HG03175 (cell line): Measurements from ENCODE around the gene DMD.

Experiments used
- ATAC-seq: cut with Tn5 transposase; IDR thresholded peaks from one replicate; pipeline ENCODE4 v1.9.1; 2021; ENCODE audit warnings: mild to moderate bottlenecking, moderate library complexity; ENCODE audit not compliant: unreplicated experiment

Gene DMD

DNA sequence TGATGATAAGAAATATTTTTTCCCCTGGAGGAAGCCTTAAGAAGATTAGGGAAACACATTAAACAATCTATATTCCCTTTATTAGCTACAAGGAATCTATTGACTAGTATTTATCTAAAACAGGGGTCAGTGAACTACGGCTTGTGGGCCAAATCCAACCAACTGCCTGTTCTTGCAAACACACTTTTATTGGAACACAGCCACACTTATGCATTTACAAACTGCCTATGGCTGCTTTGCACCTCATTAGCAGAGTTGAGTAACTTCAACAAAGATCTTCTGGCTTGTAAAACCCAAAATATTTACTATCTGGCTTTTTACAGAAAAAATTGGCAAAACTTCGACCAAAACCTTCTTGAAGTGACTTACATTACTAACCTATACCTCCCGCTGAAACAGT lies 1405.6 kb downstream of the DMD start:
- no peak for ATAC-seq

DNA sequence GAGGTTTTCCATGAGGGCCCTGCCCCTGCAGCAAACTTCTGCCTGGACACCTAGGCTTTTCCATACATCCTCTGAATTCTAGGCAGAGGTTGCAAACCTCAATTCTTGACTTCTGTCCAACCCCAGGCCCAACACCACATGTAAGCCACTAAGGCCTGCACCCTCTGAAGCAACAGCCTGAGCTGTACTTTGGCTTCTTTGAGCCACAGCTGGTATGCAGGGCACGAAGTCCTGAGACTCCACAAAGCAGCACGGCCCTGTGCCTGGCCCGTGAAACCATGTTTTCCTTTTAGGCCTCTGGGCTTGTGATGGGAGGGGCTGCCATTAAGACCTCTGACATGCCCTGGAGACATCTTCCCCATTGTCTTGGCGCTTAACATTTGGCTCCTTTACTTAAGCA lies 1411.1 kb downstream of the DMD start:
- no peak for ATAC-seq

DNA sequence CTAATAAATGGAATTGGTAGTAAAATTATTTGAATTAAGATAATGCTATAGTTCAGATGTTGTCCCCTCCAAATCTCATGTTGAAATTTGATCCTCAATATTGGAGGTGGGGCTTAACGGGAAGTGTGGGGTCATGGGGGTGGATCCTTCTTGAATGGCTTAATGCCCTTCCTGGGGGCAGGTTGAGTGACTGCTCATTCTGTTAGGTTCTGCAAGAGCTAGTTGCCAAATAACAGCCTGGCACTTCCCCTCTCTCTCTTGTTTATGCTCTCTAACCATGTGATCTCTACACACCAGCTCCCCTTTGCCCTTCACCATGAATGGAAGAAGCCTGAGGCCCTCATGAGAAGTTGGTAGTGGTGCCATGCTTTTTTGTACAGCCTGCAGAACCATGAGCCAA lies 1414.7 kb downstream of the DMD start:
- no peak for ATAC-seq

DNA sequence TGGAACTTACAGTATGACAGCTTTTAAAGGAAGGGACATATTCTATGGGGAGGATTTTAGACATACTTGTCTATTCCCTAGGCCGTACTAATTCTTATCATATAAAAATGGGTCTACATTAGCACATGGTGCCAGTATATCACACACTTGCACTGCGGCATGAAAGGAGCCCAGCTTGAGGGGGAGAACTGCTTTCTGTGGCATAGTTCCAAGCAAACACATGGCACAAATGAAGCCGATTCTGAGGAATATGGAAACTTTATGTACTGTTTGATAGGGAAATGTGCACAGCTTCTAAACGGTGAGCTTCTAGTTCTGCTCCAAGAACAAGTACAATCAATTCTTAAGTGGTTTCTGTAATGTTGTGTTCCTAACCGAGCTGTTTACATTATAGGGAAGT lies 1463.9 kb downstream of the DMD start:
- ATAC-seq, result no peak

DNA sequence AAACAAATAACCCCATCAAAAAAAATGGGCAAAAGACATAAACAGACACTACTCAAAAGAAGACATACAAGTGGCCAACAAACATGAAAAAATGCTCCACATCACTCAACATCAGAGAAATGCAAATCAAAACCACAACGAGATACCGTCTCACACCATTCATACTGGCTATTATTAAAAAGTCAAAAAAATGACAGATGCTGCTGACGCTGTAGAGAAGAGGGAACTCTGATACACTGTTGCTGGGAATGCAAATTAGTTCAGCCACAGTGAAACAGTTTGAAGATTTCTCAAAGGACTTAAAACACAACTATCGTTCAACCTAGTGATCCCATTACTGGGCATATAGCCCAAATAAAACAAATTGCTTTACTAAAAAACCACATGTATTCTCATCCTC lies 1468.3 kb downstream of the DMD start:
- no peak for ATAC-seq

DNA sequence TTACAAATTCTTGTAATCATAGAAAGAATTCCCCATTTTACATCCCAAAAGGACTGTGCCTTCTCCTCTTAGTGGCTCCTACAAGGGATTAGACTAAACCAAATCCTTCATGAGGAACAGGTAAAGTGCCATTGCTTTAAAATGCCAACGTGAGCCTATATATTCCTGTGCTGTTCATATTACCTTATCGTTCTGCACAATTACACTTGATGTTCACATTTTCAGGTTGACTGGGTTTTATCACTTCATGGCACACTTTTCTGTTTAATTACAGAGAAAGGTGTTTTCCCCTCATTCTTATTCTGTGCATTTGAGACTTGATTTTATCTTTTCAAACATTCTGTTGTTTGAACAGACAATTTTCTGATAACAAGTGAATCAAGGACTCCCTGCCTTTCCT lies 1493.9 kb downstream of the DMD start:
- no peak for ATAC-seq

DNA sequence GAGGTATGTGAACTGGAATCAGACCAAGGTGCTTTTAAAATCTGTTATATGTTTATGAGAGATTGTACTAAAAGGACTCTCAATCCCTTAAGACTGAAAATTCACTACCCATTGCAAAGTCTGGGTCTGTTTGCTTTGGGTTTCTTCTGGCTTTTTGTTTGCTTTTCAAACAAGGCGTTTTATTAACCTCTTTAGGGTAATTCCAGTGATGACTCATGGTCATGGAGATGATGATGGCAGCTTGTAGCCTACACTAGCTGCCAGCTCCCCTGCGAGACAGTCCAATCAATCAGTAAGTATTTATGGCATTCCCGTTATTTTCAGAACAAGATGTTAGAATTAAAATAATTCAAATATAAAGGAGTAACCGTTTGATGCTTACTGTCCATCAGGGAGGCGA lies 1495.7 kb downstream of the DMD start:
- ATAC-seq, result no peak

DNA sequence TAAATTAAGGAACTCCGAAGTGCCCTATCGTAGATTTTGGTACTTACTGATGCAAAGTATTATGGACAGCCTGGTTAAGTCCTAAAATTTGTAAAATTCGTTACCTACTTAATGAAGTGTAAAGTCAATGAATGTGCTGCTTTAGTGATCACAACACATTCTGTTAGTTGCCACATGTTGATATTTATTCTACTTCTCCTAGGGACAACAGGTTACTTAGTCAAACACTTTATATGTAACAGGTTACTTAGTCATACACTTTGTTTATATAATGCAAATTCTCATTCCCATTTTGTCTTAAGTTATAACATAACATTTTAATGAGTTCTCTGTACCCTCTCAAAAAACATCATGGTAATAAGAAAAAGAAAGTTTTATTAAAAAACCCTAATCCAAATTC lies 1496.6 kb downstream of the DMD start:
- ATAC-seq, result no peak

DNA sequence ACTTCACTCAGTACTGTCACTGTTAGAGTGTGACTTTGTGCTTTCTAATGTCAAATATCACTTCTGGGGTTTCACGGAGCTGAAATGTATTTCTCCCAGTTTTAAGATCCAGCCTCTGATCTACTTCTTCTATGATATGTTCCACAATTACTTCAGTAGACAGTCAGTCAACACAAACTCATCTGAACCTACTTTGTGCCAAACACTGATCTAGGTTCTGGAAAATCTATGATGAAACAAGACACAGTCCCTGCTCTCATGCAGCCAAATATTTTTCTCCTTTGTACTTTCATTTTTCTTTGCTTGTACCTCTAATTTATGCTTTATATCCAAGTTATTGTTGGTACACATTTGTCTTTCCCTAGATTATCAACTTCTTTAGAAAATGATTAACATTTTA lies 1498.2 kb downstream of the DMD start:
- no peak for ATAC-seq

DNA sequence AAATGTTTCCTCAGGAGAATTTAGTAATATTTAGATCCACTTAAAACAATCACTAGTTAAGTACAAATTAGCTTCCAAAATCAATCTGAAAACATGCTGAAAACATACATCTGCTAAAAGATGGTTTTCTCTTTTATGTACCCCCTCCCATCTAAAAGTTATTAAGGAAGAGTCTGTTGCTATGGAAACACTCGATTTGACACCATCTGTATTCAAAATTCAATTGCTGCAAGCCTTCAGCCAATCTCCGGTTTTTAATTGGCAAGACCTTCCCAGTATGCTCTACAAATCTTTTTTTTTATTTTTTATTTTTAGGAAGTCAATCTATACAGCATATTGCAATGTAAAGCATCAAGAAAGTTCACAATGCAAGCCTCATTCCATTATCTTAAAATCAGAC lies 1500.2 kb downstream of the DMD start:
- ATAC-seq, result no peak

DNA sequence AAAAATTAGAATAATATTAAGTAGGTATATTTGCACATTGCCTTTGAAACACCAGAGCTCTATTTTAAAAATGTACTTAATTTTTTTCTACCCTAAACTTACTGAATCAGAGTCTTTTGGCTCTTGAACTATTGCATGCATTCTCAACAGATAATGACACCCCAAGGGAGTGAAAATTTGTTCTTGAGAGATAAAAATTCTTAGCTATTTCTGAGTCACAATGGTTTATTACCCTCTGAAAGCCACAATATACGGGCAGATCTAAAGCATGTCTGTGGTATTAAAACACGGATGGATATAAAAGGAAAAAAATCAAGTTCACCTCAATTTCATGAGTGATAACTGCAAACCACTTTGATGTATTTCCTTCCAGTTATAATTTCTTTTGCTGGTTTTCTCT lies 1503.2 kb downstream of the DMD start:
- no peak for ATAC-seq

DNA sequence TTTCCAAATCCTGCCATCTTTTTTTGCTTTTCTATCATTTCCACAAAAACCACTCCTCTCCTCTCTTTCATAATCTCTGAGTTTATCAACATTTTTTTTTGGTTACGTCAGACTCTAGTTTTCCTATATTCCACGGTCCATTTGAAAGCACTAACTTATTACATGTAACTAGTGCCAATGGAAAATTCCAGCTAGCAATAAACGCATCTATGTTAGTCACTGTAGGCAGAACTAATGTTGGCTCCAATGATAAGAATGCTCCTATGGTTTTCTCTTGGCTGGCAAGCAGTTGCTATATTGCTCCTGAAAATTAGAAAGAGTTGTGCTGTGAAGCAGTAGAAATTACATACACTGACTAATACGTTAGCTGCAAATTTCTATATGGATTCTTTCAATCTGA lies 1504.9 kb downstream of the DMD start:
- ATAC-seq, result no peak

DNA sequence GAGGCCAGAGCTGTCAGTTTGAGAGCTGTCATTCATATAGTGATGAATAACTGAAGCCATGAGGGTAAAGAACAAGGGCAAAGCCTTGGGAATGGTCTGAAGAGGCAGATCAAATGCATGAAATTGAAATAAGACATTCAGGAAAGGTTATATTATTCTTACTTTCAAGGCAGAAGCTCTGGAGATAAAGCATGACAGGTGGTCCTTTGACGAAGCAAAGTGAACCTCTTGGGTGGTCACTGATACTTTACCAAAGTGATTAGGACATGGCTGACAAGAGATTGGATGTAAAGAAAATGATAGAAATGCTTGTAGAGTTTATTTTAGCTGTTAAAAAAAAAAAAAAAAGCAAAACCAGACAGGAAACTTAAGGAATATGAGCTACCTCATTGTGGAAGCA lies 1505.5 kb downstream of the DMD start:
- no peak for ATAC-seq

DNA sequence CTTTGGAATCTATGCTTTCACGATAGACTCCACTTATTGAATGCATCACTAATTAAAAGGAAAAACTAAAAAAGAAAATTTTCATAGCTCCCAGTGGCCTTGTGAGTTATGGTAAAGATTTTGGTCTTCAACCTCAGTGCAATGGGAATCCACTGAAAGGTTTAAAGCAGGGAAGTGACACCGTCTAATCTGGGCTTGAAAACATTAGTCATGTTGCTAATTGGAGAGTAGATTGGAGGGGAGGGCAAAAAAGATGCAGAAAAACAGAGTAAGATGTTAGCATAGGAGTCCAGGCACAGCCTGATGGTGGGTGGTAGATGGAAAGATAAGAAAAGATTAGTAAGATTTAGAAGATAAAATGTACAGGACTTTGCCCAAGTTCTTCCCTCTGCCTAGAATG lies 1506.4 kb downstream of the DMD start:
- ATAC-seq, result no peak

DNA sequence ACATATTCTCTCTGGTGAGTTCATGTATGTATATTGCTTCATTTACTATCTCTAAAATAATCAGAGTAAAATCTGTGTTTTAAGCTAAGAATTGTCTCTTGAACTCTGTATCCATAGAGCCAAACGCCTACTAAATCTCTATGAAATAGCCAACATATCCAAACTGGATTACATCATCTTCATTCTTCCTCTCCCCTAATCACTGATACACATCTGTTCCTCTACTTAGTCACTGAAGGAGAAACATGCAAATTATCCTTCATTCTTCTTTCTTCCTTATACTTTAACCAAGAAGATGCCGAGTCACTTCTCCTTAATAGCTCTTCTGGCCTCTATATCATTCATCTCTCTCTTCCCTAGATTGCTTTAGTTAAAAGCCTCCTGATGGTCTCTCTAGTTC lies 1509.1 kb downstream of the DMD start:
- ATAC-seq, result no peak

DNA sequence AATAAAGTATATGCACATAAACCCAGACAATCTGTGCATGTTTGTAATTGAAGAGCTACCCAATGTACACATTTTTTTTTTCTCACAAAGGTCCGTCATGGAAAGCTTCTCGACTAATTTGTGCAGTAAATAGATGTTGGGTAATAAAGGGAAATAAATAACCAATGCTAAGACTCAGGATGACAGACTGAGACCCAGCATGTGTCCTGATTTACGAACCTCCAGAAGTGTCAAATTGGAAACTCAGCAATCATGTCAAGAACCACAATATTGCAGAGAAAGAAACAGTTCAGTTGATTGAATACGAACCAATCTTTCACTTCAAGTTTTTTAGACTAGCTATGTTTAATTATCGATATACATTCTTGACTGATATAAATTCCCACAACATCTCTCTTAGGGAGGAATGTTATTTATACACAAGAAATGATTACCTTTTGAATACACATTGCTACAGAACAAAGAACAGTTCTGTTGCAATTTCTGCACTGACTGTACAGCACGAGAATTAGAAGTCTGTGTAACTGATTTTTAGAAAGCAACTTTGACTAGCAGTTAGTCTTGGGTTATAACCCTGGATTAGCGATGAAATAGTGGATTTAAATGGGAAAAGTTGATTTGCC lies 1513.9 kb downstream of the DMD start:
- ATAC-seq, result no peak

DNA sequence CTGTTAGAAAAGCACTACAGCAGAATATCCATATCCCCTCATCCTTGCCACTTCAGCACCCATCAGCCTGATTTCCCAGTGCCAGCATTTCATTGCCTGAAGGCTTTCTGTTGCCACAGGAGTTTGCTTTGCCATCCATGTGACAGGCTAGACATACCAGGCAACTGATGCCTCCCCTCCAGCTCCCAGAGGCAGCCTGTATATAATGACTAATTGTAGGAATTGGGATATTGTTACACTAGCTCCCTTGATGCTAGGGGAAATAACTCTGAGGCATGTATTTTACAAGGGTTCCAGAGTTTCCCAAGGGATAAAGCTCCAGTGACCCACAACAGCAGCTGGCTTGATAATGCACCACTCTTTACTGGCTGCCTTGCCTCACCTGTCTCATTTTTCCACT lies 1531.5 kb downstream of the DMD start:
- no peak for ATAC-seq

DNA sequence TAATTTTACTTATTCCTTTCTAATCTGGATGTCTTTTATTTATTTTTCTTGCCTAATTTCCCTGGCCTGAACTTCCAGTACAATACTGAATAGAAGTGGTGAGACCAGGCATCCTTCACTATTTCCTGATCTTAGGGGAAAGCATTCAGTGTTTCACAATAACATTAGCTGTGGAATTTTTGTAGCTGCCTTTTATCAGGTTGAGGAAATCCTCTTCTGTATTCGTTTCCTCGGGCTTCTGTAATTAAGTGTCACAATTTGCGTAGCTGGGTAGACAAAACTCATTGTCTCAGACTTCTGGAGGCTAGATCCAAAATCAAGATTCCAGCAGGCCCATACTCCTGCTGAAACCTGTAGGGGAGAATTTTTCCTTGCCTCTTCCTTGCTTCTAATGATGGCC lies 1541.1 kb downstream of the DMD start:
- ATAC-seq, result no peak

DNA sequence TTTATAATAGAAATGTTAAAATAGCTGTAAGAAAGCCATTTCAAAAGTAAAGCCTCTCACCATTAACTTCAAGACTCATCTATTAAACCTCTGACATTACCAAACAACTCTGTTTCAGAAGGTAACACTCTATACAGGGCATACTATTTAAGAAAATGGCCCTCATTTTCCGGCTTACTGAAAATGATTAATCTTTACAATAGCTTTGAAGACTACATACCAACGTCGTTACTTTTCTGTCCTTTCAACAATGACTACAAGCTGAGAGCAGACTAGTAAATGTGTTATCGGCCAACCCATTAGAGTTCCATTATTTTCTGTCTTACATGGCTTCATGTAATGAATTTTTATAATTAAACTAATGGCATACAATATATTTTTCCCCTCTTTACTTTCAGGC lies 1545.9 kb downstream of the DMD start:
- ATAC-seq, result no peak

DNA sequence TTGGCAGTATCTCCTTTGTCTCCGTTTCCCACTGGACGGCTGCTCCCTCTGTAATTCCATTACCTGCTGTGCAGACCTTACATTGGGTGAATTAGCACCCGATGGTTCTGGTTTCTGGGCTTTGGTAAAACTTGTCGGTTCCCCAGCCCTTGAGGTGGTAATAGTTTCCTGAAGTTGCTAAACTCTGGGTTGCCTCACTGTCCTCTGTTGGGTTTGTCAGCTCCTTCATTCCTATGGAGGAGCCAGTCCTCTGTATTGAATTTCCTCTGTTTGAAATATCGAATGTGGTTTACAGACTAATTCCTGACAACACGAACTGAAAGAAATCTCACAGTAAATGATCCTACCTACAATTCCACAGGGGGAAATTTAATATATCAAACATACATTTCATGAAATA lies 1548.2 kb downstream of the DMD start:
- no peak for ATAC-seq

DNA sequence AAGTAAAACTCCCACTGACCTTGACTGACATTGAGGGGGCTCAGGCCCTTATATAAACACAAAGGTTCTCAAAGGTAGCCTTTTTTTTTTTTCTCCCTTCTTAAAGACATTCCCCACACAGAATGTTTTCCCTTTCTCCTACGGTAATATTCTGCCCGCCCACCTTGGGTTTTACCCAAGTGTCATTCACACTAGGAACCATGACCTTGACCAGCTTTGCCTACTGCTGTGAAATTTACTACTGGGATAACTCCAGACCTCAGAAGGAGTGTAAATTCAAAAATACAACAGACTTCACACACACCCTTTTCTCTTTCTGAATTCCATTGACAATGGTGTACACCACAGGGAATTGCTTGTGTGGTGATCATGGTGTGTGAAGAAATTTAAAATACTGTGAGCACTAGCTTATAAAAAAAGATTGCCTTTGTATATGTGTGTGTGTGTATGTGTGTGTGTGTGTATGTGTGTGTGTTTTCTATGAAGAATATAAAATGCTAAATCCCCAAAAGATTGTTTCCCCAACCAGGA lies 1550.0 kb downstream of the DMD start:
- ATAC-seq, result no peak

DNA sequence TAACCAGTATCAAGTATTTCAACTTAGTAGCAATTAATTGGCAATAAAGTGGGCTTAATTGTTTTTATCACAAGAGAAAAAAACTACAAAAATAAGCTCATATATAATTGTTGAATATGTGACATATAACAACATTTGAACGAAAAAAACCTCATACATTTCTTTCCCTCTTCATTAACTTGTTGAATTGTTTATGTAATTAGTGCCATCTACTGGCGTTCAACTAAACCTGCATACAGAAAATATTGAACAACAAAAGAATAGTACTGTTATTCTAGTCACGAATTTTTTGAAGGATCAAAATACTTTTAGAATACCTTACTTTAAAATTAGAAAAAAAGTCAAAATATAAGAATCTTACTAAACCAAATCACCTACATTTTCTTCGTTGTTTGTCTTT lies 1553.0 kb downstream of the DMD start:
- no peak for ATAC-seq

DNA sequence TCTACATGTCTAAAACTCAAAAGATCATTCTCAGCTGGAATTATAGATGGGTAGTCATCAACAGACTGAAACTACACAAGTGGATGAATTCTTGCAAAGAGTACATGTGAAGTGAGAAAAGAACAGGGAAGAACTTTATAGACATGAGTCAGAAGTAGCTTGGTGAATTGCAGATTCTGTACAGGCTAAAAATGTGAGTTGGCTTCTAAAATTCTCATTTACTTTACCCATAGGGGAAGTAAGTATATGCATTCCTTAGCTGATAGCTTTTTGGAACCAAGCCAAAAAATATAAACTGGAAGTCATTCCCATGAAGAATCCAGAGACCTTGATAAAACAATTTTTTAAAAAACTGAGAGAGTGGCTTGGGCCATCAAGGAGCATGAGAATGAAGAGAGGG lies 1555.3 kb downstream of the DMD start:
- no peak for ATAC-seq
